H9 (cell line): ENCODE measurements around the gene SH3TC2. TPM values are rescaled to one million over a fixed set of nuclear protein-coding genes. Genes with fewer than 3 reads are reported as not detected.

Experiments
- DNase-seq: peaks from one replicate; pipeline ENCODE4 v3.0.0-alpha.2; 2017
- H2AFZ ChIP-seq: one replicate; pipeline ENCODE4 v1.6.1; 2013; ENCODE audit warnings: mild to moderate bottlenecking, low read length, control low read depth, moderate library complexity
- H2AK5ac ChIP-seq: 2 replicates; pipeline ENCODE4 v1.6.1; 2013; ENCODE audit warnings: low read length, control low read depth, mixed read lengths; ENCODE audit not compliant: insufficient read length
- H2BK120ac ChIP-seq: one replicate; pipeline ENCODE4 v1.6.1; 2013; ENCODE audit warnings: low read depth, mild to moderate bottlenecking, low read length, control low read depth, inconsistent platforms; ENCODE audit not compliant: poor library complexity, severe bottlenecking
- H2BK12ac ChIP-seq: 2 replicates; pipeline ENCODE4 v1.6.1; 2013; ENCODE audit warnings: low read length, control low read depth, mixed read lengths, low read depth; ENCODE audit not compliant: insufficient read length
- H2BK15ac ChIP-seq: 2 replicates; pipeline ENCODE4 v1.6.1; 2013; ENCODE audit warnings: low read depth, low read length, control low read depth
- H2BK20ac ChIP-seq: one replicate; pipeline ENCODE4 v1.6.1; 2013; ENCODE audit warnings: low read depth, mild to moderate bottlenecking, low read length, control low read depth, inconsistent platforms; ENCODE audit not compliant: poor library complexity, severe bottlenecking
- H2BK5ac ChIP-seq: 2 replicates; pipeline ENCODE4 v1.6.1; 2013; ENCODE audit warnings: low read length, control low read depth, mixed read lengths; ENCODE audit not compliant: insufficient read length
- H3K14ac ChIP-seq: 2 replicates; pipeline ENCODE4 v1.6.1; 2013; ENCODE audit warnings: low read length, control low read depth; ENCODE audit not compliant: insufficient read depth
- H3K18ac ChIP-seq: 2 replicates; pipeline ENCODE4 v1.6.1; 2013; ENCODE audit warnings: low read depth, mild to moderate bottlenecking, mixed read lengths, low read length, control low read depth; ENCODE audit not compliant: insufficient read length
- H3K23ac ChIP-seq: 2 replicates; pipeline ENCODE4 v1.6.1; 2013; ENCODE audit warnings: low read length, control low read depth, mixed read lengths, low read depth; ENCODE audit not compliant: insufficient read length
- H3K23me2 ChIP-seq: 2 replicates; pipeline ENCODE4 v1.6.1; 2013; ENCODE audit warnings: low read depth, mild to moderate bottlenecking, mixed read lengths, low read length, control low read depth; ENCODE audit not compliant: insufficient read length, poor library complexity, severe bottlenecking
- H3K27ac ChIP-seq: 2 replicates; pipeline ENCODE4 v1.5.1; 2013; ENCODE audit warnings: low read length, control low read depth, mixed read lengths, low read depth; ENCODE audit not compliant: insufficient read length
- H3K27me3 ChIP-seq: 2 replicates; pipeline ENCODE4 v1.6.1; 2013; ENCODE audit warnings: low read length, control low read depth, inconsistent platforms; ENCODE audit not compliant: insufficient read depth
- H3K4ac ChIP-seq: 2 replicates; pipeline ENCODE4 v1.6.1; 2013; ENCODE audit warnings: low read depth, mild to moderate bottlenecking, control low read depth, inconsistent platforms, low read length, moderate library complexity
- H3K4me1 ChIP-seq: 2 replicates; pipeline ENCODE4 v1.6.1; 2013; ENCODE audit warnings: low read length, control low read depth, inconsistent platforms; ENCODE audit not compliant: insufficient read depth
- H3K4me2 ChIP-seq: 2 replicates; pipeline ENCODE4 v1.6.1; 2013; ENCODE audit warnings: low read length, control low read depth, mixed read lengths; ENCODE audit not compliant: insufficient read length, insufficient read depth
- H3K56ac ChIP-seq: 2 replicates; pipeline ENCODE4 v1.6.1; 2013; ENCODE audit warnings: low read depth, mild to moderate bottlenecking, mixed read lengths, low read length, control low read depth; ENCODE audit not compliant: insufficient read length
- H3K79me1 ChIP-seq: 2 replicates; pipeline ENCODE4 v1.6.1; 2013; ENCODE audit warnings: low read depth, mild to moderate bottlenecking, moderate library complexity, low read length, control low read depth, inconsistent platforms; ENCODE audit not compliant: insufficient read depth, poor library complexity, severe bottlenecking
- H3K79me2 ChIP-seq: 2 replicates; pipeline ENCODE4 v1.6.1; 2013; ENCODE audit warnings: low read length, control low read depth, inconsistent platforms; ENCODE audit not compliant: insufficient read depth
- H3K9ac ChIP-seq: 2 replicates; pipeline ENCODE4 v1.6.1; 2013; ENCODE audit warnings: low read length, control low read depth, mixed read lengths; ENCODE audit not compliant: insufficient read length; ENCODE audit errors: extremely low read depth
- H3K9me3 ChIP-seq: one replicate; pipeline ENCODE4 v1.6.1; 2013; ENCODE audit warnings: low read depth, low read length, inconsistent platforms; ENCODE audit not compliant: control insufficient read depth
- H3T11ph ChIP-seq: one replicate; pipeline ENCODE4 v1.6.1; 2013; ENCODE audit warnings: mild to moderate bottlenecking, low read length, control low read depth, inconsistent platforms
- H4K20me1 ChIP-seq: one replicate; pipeline ENCODE4 v1.6.1; 2013; ENCODE audit not compliant: control insufficient read depth, insufficient read length, insufficient read depth
- H4K5ac ChIP-seq: 2 replicates; pipeline ENCODE4 v1.6.1; 2013; ENCODE audit warnings: low read depth, mild to moderate bottlenecking, mixed read lengths, low read length, control low read depth; ENCODE audit not compliant: insufficient read length
- H4K8ac ChIP-seq: replicated peaks from 2 replicates; pipeline ENCODE4 v1.6.1; 2013; ENCODE audit warnings: low read length, control low read depth, mixed read lengths, low read depth; ENCODE audit not compliant: insufficient read length
- H4K91ac ChIP-seq: 2 replicates; pipeline ENCODE4 v1.6.1; 2013; ENCODE audit warnings: low read depth, mild to moderate bottlenecking, moderate library complexity, mixed read lengths, low read length, control low read depth; ENCODE audit not compliant: insufficient read length
- H3K27ac Mint-ChIP-seq, 3 experiments: 2 replicates in 2 of 3; 3 replicates in 1 of 3; pipeline ENCODE4 v1.8.0; 2020 to 2021; ENCODE audit warnings: mixed read lengths in 3 of 3, mild to moderate bottlenecking in 1 of 3, moderate library complexity in 1 of 3
- H3K27me3 Mint-ChIP-seq: 2 replicates; pipeline ENCODE4 v1.8.0; 2021; ENCODE audit warnings: low read depth, mild to moderate bottlenecking, moderate library complexity, mixed read lengths
- H3K36me3 Mint-ChIP-seq, 3 experiments: 2 replicates in 2 of 3; 3 replicates in 1 of 3; pipeline ENCODE4 v1.8.0; 2020 to 2021; ENCODE audit warnings: low read depth in 3 of 3, mixed read lengths in 3 of 3; ENCODE audit not compliant: insufficient read depth in 1 of 3
- H3K4me1 Mint-ChIP-seq, 2 experiments: 2 replicates each; pipeline ENCODE4 v1.8.0; 2020; ENCODE audit warnings: mixed read lengths in 2 of 2
- H3K4me3 Mint-ChIP-seq, 2 experiments: 2 replicates in 1 of 2; 3 replicates in 1 of 2; pipeline ENCODE4 v1.8.0; 2020 to 2021; ENCODE audit warnings: mild to moderate bottlenecking in 2 of 2, mixed read lengths in 2 of 2, moderate library complexity in 1 of 2
- H3K9me3 Mint-ChIP-seq, 2 experiments: 2 replicates in 1 of 2; 3 replicates in 1 of 2; pipeline ENCODE4 v1.8.0; 2020; ENCODE audit warnings: mild to moderate bottlenecking in 2 of 2, mixed read lengths in 2 of 2, moderate library complexity in 1 of 2
- WGBS: extraction: QIAGEN DNeasy Blood & Tissue Kit; methylation state at CpG from one replicate; pipeline ENCODE4 v1.1.7; 2013; ENCODE audit warnings: missing lambda C conversion rate, low lambda C conversion rate, mixed read lengths; ENCODE audit not compliant: insufficient read length; ENCODE audit errors: extremely low coverage; 5-methylcytosine and 5-hydroxymethylcytosine counted together
- total RNA-seq: library from RNA; stranded (reverse); gene quantifications from 2 replicates; pipeline ENCODE4 v1.2.1, GENCODE V29; 2021
- TF ChIP-seq, protein P1 (sequence below): fragments of 200-600 bp; sonication (generic); conservative IDR thresholded peaks from 3 replicates; pipeline ENCODE4 v1.8.0; 2021; ENCODE audit warnings: antibody characterized with exemption, mild to moderate bottlenecking

Gene SH3TC2
- total RNA-seq, 1 experiment from 2014 or later, result not detected

DNA sequence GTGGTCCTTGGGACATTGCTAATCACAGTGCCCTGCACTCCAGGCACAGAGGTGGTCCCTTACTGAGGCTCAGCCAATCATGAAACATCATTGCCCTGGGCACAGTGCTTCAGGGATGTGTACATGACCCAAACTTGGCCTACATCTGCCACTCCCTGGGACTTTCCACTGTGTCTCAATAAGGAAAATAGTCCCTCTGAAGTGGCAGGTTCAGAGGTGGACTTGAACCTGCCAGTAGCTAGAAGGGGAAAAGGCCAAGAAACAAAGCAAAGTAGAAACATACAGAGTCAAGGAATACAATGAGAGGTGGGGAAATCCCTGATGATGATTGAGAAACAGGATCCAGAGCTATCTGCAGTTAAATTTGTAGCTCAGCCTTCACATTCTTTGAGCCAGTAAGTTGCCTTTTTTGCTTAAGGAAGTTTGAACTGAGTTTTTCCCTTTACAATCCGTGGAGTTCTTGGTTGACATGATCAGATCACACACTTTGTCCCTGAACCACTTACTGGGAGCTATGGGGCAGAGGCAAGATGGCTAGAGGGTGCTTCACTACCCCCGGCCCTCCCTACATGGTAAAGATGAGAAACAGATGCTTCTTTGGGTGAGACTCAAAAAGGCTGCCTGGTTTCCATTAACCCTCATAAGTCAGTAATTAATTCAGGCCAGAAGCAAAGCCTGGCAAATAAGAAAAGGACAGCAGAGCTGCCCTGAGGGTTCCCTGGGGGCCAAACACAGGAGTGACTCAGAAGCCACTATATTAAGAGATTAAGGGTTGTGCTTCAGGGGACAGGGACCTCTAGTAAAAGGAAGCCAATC lies 57.6 kb downstream of the SH3TC2 start:
- no peak overlapping the region for H2BK20ac ChIP-seq
- H3K4me2 ChIP-seq, result no peak overlapping the region
- H3K27me3 Mint-ChIP-seq, result no peaks in the 10 kb centered on the region
- TF ChIP-seq, protein P1, sequence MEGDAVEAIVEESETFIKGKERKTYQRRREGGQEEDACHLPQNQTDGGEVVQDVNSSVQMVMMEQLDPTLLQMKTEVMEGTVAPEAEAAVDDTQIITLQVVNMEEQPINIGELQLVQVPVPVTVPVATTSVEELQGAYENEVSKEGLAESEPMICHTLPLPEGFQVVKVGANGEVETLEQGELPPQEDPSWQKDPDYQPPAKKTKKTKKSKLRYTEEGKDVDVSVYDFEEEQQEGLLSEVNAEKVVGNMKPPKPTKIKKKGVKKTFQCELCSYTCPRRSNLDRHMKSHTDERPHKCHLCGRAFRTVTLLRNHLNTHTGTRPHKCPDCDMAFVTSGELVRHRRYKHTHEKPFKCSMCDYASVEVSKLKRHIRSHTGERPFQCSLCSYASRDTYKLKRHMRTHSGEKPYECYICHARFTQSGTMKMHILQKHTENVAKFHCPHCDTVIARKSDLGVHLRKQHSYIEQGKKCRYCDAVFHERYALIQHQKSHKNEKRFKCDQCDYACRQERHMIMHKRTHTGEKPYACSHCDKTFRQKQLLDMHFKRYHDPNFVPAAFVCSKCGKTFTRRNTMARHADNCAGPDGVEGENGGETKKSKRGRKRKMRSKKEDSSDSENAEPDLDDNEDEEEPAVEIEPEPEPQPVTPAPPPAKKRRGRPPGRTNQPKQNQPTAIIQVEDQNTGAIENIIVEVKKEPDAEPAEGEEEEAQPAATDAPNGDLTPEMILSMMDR, result no peak
- no peak overlapping the region for H3T11ph ChIP-seq
- H4K8ac ChIP-seq, result no peak overlapping the region
- no peak for DNase-seq
- H4K91ac ChIP-seq, result no peak overlapping the region
- H3K4ac ChIP-seq, result no peak overlapping the region
- no peaks in the 10 kb centered on the region; the same call in 1 of the 2 replicates for H3K27me3 ChIP-seq
- no peaks in the 10 kb centered on the region for H3K79me1 ChIP-seq
- no peak overlapping the region for H2BK12ac ChIP-seq
- WGBS, result no CpG with 5 or more reads among the region's 2 CpGs
- no peak overlapping the region for H3K27ac ChIP-seq
- no peak overlapping the region for H3K18ac ChIP-seq
- H2AFZ ChIP-seq, result no peak overlapping the region
- H3K36me3 Mint-ChIP-seq, result no peaks in the 10 kb centered on the region
- no peak overlapping the region for H2AK5ac ChIP-seq
- no peak overlapping the region for H3K9ac ChIP-seq
- H3K23me2 ChIP-seq, result no peaks in the 10 kb centered on the region
- H3K27ac Mint-ChIP-seq, result peak overlapping the region in 1 of 3 experiments; percentile 82; a peak in 2 of 7 replicates
- no peak overlapping the region for H4K5ac ChIP-seq
- no peak overlapping the region for H3K14ac ChIP-seq
- H3K56ac ChIP-seq, result no peak overlapping the region
- H2BK120ac ChIP-seq, result no peak overlapping the region
- H3K4me3 Mint-ChIP-seq, result no peak overlapping the region
- no peaks in the 10 kb centered on the region for H4K20me1 ChIP-seq
- H3K9me3 ChIP-seq, result no peaks in the 10 kb centered on the region
- H2BK15ac ChIP-seq, result no peak overlapping the region
- H2BK5ac ChIP-seq, result no peak overlapping the region
- H3K4me1 ChIP-seq, result 0 out of 2 replicates have a peak, but pooled peaks cover 2% of the 10 kb centered on the region
- H3K4me1 Mint-ChIP-seq, result peaks cover 8% of the 10 kb centered on the region in 2 experiments; a peak in 3 of 4 replicates
- no peaks in the 10 kb centered on the region for H3K79me2 ChIP-seq
- H3K9me3 Mint-ChIP-seq, result no peaks in the 10 kb centered on the region
- no peak overlapping the region for H3K23ac ChIP-seq
